Measurements from ENCODE around the gene UBA6. TPM values are rescaled to one million over a fixed set of nuclear protein-coding genes. Genes with fewer than 3 reads are reported as not detected.
"Not testable (repeated sequence)": the region's sequence is repeated elsewhere in the genome, so short reads cannot be mapped to it uniquely, and the experiment has no call there.

The UBA6 gene
- total RNA-seq, 1 donor, result 60.8 TPM

DNA sequence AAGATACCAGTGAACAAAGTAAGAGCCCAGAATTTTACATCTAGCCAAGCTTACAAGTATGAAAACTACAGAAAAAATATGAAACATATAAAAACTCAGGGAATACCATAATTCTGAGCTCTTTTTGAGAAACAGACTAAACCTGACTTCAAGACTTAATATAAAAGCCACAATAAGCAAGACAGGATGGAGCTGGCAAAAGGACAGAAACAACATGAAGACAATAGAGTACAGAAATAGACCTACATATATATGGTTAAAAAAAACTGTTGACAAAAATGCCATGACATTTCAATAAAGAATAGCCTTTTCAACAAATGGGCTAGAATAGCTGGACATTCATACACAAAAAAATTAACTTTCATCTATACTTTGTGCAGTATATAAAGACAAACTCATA is 49.4 kb downstream of the UBA6 start:
- H2AFZ ChIP-seq (ENCODE audit: low read length), result no peak overlapping the region
- H3K4me3 ChIP-seq (ENCODE audit: insufficient read depth, low read length), result no peak overlapping the region
- H3K79me2 ChIP-seq (ENCODE audit: insufficient read depth, low read length), result no peaks in the 10 kb centered on the region
- peaks cover 4% of the 10 kb centered on the region for H3K36me3 ChIP-seq (ENCODE audit: insufficient read depth, low read length)
- no peaks in the 10 kb centered on the region for H3K9me3 ChIP-seq (ENCODE audit: low read depth, low read length)
- H3K27ac ChIP-seq (ENCODE audit: low read depth, low read length), result no peak overlapping the region
- TF ChIP-seq, protein P1, sequence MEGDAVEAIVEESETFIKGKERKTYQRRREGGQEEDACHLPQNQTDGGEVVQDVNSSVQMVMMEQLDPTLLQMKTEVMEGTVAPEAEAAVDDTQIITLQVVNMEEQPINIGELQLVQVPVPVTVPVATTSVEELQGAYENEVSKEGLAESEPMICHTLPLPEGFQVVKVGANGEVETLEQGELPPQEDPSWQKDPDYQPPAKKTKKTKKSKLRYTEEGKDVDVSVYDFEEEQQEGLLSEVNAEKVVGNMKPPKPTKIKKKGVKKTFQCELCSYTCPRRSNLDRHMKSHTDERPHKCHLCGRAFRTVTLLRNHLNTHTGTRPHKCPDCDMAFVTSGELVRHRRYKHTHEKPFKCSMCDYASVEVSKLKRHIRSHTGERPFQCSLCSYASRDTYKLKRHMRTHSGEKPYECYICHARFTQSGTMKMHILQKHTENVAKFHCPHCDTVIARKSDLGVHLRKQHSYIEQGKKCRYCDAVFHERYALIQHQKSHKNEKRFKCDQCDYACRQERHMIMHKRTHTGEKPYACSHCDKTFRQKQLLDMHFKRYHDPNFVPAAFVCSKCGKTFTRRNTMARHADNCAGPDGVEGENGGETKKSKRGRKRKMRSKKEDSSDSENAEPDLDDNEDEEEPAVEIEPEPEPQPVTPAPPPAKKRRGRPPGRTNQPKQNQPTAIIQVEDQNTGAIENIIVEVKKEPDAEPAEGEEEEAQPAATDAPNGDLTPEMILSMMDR (IDR thresholded peaks at IDR 0.05; ENCODE audit: extremely low read depth, low read depth, low read length), result no peak
- H3K27me3 ChIP-seq (ENCODE audit: insufficient read depth, low read length), result no peaks in the 10 kb centered on the region
- H3K4me2 ChIP-seq (ENCODE audit: insufficient read depth, low read length), result no peak overlapping the region
- H3K4me1 ChIP-seq (ENCODE audit: insufficient read depth, low read length), result no peaks in the 10 kb centered on the region
- DNase-seq (ENCODE audit: insufficient read length, low spot score, missing footprints), result no peak
- no peaks in the 10 kb centered on the region for H4K20me1 ChIP-seq (ENCODE audit: insufficient read depth, low read length)

DNA sequence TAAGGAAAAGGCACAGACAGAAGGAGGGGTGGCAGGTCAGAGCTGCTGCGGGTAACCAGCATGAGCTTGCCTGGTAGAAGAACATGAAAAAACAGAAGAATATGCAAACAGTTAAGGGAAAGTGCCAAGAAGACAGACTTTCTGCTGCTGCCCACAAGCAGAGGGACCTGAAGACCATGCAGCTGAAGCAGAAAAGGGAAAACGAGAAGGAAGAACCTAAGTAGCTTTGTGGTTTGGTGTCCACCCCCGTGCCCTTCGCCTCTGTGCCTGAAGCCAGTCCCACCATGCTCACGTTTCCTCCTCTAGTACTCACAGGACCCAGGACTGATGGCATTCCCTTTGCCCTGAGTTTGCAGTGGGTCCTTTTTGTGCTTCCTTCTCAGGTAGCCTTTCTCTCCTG is 62.8 kb downstream of the UBA6 start:
- H4K20me1 ChIP-seq (ENCODE audit: insufficient read depth, low read length), result no peaks in the 10 kb centered on the region
- no peak overlapping the region for H3K27ac ChIP-seq (ENCODE audit: low read depth, low read length)
- H3K27me3 ChIP-seq (ENCODE audit: insufficient read depth, low read length), result no peaks in the 10 kb centered on the region
- DNase-seq (ENCODE audit: insufficient read length, low spot score, missing footprints), result no peak
- peaks cover 21% of the 10 kb centered on the region for H3K36me3 ChIP-seq (ENCODE audit: insufficient read depth, low read length)
- no peaks in the 10 kb centered on the region for H3K4me1 ChIP-seq (ENCODE audit: insufficient read depth, low read length)
- TF ChIP-seq, protein P1 (IDR thresholded peaks at IDR 0.05; ENCODE audit: extremely low read depth, low read depth, low read length), result no peak
- no peaks in the 10 kb centered on the region for H3K9me3 ChIP-seq (ENCODE audit: low read depth, low read length)
- no peak overlapping the region for H3K4me2 ChIP-seq (ENCODE audit: insufficient read depth, low read length)
- H3K79me2 ChIP-seq (ENCODE audit: insufficient read depth, low read length), result no peaks in the 10 kb centered on the region
- no peak overlapping the region for H2AFZ ChIP-seq (ENCODE audit: low read length)
- H3K4me3 ChIP-seq (ENCODE audit: insufficient read depth, low read length), result no peak overlapping the region

DNA sequence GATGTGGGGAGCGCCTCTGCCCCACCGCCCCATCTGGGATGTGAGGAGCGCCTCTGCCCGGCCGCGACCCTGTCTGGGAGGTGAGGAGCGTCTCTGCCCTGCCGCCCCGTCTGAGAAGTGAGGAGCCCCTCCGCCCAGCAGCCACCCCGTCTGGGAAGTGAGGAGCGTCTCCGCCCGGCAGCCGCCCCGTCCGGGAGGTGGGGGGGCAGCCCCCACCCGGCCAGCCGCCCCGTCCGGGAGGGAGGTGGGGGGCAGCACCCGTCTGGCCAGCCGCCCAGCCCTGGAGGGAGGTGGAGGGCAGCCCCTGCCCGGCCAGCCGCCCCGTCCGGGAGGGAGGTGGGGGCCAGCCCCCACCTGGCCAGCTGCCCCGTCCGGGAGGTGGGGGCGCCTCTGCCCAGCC is 64.0 kb downstream of the UBA6 start:
- H3K27me3 ChIP-seq (ENCODE audit: insufficient read depth, low read length); H3K4me1 ChIP-seq (ENCODE audit: insufficient read depth, low read length); H3K27ac ChIP-seq (ENCODE audit: low read depth, low read length); H3K4me2 ChIP-seq (ENCODE audit: insufficient read depth, low read length); H3K4me3 ChIP-seq (ENCODE audit: insufficient read depth, low read length); DNase-seq (ENCODE audit: insufficient read length, low spot score, missing footprints); H4K20me1 ChIP-seq (ENCODE audit: insufficient read depth, low read length); H2AFZ ChIP-seq (ENCODE audit: low read length); H3K79me2 ChIP-seq (ENCODE audit: insufficient read depth, low read length); H3K9me3 ChIP-seq (ENCODE audit: low read depth, low read length): not testable (repeated sequence)
- peaks cover 32% of the 10 kb centered on the region for H3K36me3 ChIP-seq (ENCODE audit: insufficient read depth, low read length)

DNA sequence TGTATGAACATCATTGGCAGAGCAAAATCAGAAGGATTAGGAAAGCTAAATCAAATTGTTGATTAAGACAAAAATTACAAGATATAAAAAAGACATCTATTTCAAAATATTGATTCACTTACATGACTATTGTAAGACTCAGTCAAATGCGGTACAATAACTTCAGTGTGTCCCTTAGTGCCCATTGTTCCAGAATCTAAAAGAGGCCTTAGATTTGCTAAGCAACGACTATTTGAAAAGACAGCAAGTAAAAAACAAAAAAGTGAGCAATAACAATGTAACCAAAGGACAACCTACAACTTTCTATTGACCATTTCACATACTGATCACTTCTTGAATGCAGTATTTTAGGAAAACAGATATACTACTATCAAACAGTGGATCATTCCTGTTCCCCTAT is 65.6 kb downstream of the UBA6 start:
- no peak overlapping the region for H2AFZ ChIP-seq (ENCODE audit: low read length)
- DNase-seq (ENCODE audit: insufficient read length, low spot score, missing footprints), result no peak
- no peaks in the 10 kb centered on the region for H3K27me3 ChIP-seq (ENCODE audit: insufficient read depth, low read length)
- no peaks in the 10 kb centered on the region for H3K9me3 ChIP-seq (ENCODE audit: low read depth, low read length)
- no peak overlapping the region for H3K27ac ChIP-seq (ENCODE audit: low read depth, low read length)
- peaks cover 47% of the 10 kb centered on the region for H3K36me3 ChIP-seq (ENCODE audit: insufficient read depth, low read length)
- H3K4me2 ChIP-seq (ENCODE audit: insufficient read depth, low read length), result no peak overlapping the region
- no peaks in the 10 kb centered on the region for H4K20me1 ChIP-seq (ENCODE audit: insufficient read depth, low read length)
- no peaks in the 10 kb centered on the region for H3K79me2 ChIP-seq (ENCODE audit: insufficient read depth, low read length)
- H3K4me1 ChIP-seq (ENCODE audit: insufficient read depth, low read length), result no peaks in the 10 kb centered on the region
- H3K4me3 ChIP-seq (ENCODE audit: insufficient read depth, low read length), result no peak overlapping the region
- TF ChIP-seq, protein P1 (IDR thresholded peaks at IDR 0.05; ENCODE audit: extremely low read depth, low read depth, low read length), result no peak

Measured in osteoblast (primary cell).